ENCODE data around the gene GLCCI1.

Gene GLCCI1

DNA sequence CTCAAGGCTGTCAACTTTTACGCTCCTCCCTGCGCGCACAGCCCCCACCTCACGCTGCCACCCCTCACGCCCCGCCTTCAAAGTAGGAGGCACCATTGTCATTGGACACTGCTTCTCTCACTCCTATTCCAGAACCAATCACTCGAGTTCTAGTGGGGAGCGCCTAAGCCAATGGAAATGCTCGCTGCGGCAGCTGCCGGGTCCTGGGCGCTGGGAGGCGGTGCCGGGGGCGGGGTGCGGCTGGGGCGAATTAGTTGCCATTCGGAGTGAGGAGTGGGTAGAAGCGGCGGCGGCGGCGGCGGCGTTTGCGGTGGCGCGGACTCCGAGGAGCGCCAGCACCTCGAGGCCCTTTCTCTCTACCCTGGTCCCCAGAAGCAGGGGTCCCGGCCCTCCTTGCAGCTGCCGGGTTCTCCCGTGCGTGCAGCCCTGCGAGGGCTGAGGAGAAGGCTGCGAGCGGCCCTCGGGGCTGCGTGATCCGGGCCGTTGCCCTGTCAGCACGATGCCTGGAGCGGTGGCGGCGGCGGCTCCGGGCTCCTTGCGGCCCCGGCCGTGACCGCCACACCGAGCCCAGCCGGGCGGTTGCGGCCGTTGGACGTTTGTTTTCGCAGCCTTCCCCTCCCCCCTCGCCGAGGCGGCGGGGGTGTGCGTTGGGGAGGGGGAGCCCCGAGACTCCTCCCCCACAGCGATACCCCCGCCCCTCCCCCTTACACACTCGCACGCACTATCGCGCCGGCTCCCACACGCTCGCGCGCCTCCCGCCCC is at the start of gene GLCCI1:
Gene GLCCI1, plus strand, starts transcription at position 253 of the 762 bp plus-strand sequence. CDS start 555 bp downstream, outside the sequence.
- DNase-seq: peak; percentile 96

DNA sequence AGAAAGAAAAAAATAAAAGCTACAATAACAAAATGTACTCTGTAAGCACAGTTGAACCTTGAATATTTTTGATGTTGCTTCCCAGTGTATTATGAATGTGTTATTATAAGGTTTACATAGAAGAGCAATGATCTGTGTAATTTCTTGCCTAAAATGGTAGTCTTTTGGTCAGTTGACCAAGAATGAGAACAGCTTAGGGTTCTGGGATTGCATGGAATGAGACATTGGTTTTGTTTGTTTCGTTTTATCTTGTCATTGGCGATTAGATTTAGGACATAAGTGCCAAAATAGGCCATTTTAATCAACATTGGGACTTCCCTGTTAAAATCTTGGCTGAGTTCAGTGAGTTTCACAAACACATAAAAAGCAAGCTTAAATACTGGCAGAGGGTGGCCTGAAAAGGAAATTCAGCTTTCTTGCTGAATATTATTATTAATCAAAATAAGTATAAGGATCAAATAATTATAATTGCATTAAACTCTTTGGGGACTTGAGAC is 49.1 kb upstream of the GLCCI1 start:
- DNase-seq: no peak

DNA sequence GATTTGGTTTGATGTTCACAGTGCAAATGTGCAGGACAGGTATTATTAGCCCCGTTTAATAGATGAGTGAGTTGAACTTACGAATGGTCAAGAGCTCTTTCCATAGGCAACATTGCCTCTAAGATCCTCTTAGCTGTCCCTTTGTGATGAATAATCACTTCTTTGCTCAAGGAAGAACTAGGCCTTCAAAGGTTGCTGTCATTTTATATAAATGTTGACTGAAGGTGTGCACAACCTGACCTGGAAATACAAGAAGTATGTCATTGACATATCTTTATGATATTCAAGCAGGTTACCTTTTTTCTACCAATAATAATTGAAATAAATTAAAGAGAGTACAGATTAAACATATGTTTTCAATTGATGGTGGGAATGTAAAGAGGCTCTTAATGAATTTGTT is 48.5 kb upstream of the GLCCI1 start:
- DNase-seq: no peak

DNA sequence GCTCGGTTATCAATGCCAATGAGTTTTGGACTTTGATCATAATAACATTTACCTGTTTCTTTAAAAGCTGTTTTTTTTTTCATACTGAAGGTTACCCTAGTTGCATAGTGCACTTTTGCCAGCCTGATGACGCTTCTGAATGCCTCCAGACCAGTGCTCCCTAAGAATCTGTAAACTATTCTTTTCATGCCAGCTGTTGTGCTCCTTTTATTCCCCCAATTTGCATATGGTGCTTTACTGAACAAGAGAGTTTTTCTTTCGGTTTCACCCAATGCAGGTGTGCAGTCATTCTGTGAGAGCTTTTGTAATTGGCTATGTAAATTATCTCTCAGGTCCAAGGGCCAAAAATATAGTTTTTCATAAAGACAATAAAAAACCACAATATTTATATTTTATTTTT is 48.1 kb upstream of the GLCCI1 start:
- DNase-seq: no peak

DNA sequence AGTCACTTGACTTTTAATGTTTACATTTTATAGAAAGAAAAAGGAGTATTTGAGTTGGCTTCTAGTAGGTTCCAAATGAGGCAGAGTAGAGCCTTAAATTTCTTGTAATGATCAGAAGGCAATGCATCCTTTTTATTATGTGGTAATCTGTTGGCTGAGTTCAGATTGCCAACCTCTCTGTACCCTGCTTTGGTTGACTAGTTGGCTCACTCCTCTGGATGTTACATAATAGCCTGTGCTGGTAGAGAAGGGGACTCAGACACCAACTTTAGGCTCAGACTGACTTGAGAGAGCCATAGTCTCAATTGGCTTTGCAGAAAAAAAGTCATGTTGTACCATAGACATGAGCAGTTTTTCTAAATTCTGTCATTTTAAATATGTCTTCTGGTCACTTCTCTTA is 46.8 kb upstream of the GLCCI1 start:
- no peak for DNase-seq

DNA sequence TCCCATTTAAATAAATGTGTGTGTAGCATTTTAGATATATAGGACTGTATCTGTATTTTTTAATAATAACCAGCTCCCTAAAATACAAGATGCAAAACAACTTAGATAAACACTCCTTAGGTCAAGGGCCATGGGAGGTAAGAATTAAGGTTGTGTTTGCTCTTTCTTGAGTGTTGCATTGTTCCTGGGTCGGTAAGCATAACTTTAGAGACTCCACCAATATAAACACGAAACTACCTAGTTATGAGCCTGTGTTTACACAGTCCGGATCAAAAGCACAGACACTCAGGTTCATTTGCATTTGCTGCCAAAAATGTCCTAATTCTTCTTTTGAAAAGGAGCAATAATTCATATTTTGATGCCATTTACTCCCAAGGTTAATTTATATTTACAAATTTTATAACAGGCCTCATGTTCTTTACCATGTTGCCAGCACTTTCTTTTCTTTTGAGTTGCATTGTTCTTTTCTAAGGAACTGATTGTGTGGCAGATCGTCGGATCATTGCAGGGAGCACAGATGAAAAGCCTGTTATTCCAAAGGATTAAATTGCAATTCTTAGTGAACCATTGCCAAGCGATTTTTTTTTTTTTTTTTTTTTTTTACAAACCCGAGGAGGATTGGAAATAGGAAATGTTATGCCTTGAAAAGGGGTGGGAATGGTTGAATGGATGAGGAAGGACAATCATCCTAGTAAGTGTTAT is 45.8 kb upstream of the GLCCI1 start:
- DNase-seq: no peak

DNA sequence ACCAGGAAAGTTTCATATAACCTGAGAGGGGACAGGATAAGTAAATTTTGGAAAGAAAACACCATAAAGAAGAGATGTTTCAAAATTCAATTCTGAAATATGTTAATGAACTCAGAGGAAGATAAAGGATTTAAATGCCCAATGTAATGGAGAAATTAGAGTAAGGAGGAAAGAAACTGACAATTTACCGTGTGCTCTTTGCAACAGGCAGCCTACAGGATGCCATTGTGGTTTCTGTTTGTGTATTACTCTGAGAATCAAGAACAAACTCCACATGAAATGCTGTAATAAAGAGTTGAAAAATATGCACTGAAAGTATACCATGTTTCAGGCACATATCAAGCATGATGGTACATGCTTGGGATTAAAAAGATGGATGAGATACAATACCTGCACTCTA is 44.8 kb upstream of the GLCCI1 start:
- DNase-seq: no peak

DNA sequence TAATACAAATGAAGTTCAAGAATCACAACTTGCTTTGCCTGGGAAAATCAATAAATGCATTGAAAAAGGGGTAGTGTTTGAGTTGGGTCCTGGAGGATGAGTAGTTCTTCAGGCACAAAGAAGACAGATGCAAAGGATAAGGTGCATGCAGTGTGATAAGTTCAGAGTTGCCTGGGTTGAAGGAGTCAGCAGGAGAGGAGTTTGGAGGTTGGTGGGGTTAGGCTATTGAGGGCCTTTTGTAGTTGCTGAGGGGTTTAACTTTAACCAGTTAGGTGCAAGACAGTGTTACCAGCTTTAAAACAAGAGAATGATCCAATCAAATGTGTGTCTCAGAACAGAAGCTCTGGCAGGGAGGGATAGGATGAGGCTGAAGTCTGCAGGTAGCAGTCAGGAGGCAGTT is 44.3 kb upstream of the GLCCI1 start:
- DNase-seq: no peak

DNA sequence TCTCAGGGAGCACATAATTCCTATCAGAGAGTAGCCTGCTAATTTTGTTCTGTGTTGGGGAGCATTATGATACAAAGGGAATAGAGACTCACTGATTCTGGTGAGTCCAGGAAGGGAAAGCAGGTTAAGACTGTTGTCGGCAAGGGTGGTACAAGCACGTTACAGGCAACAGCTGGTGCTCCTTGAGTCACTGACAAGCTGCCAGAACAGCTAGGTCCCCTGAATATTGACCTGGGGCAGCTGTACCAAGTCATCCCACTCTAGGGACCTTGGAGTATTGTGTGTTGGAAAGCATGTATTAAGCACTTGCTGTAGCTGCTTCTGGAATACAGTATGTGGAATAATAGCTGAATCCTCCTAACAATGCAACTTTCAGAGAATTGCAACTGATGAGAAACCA is 37.0 kb upstream of the GLCCI1 start:
- no peak for DNase-seq

DNA sequence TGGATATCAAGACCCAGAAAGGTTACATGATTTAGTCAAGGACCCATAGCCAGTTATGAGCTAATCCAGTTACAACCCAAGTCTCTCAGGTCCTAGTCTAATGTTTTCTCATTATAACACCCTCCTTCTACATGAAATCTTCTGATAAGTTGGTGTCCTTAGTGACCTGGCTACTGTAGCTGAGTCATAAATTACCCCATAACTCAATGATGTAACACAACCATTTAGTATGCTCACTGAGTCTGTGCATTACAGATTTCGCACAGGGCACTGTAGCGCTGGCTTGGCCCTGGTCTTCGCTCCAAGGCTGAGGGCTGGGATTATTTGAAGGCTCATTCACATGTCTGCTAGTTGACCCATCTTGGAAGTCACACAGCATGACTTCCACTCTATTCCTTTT is 36.0 kb upstream of the GLCCI1 start:
- DNase-seq: no peak

DNA sequence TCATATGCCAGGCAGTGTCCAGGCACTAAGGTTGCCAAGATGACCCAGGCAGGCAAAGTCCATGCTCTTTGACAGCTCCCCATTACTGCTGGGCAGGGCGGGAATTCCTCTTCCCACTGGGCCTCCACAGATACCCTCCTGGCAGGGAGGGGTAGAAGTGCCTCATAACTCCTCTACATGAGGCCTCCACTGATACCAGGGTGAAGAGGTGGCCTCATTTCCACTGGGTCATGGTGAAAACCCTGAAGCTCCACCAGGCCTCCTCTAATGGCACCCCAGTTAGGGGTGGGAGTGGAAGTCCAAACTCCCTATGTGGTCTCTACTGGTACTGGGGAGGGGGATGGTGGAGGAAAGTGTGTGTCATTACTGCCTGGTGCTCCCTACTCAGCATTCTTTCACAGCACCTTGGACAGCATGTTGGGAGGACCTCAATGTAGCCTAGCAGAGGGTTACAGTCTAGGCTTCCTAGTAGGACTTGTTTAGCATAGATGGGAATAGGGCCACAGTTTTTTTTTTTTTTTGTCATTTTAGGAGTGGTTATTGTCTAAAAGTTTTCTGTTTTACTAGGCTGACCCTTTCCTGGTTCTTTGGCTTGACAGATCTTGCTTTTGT is 34.6 kb upstream of the GLCCI1 start:
- DNase-seq: no peak

DNA sequence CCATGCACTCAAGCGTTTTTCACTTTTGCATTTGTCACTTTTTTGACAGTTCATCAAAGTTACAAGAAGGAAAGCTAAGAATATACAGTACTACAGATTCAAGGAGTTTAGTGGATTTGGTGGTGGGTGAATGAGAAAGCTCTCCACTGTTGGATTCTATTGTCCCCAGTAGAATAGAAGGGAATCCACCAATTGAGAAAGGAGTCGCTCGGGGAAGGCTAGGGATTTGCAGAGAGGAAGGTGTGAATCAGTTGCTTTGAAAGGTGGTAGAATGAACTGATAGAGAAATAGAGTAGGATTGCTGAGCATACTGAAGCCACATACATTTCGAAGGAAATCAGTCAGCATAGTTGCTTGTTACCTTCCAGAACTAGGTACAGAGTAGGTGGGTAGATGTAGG is 33.7 kb upstream of the GLCCI1 start:
- no peak for DNase-seq

DNA sequence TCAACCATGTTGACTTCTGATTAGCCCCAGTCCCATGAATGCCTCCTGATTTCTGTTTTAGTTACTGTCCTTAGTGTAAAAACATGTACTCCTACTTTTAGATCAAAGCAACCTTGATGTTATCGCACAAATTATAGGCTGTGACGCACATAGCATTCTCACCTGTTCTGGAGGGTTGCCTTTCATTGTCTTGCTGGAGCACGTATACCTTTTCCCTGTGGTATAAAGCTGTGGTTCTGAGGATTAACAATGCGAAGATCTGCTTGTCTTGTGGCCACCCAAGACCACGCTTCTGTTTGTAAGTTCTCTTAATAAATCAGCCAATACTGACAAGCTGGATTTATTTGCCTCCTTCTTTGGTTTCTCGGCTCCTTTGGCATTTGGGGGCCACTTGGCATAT is 30.1 kb upstream of the GLCCI1 start:
- DNase-seq: no peak

DNA sequence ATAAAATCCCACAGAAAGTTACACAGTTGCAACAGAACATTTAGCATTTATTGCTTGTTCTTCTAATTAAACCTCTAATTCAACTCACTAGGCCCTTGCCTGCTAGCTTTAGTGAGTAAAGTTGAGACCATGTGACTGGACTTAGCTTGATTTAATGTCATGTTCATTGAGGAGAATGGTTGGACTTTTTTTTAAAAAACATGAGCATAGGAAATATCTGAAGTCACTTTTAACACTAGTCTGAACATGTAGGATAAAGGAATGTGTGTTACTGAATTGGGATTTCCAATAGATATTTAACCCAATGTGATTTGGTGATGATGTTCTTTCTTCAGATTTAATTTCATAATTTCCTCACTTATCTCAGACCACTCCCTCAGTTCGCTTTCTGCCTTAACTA is 24.6 kb upstream of the GLCCI1 start:
- no peak for DNase-seq

DNA sequence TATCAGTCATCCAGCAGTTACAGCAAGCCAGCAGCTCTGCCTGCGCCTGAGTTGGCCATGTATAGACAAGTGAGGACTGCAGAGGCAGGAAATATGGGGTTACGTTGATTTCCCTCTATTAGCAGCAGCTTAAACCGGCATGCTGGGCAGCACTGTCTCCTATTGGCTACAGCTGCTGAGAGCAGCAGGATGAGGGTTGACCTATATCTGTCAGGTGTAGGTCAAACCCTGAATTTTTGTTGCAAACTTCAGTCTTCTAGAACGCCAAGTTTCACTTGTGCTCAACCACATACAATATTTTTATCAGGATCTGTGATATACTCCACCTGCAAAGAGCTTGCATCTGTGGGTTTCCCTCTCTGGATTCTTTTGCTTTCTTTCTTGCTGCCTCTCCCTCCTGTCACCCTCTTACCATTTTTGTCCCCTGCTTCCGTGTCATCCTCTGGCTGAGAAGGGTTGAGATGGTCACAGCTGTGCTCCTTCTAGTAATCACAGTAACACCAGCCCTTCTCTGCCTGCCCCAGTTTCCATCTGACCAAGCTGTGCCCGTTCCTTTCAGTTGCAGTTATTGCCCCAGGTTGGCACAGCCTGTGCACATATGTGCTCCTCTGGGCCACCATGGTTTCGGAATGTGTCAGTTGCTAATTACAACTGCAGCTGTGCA is 23.8 kb upstream of the GLCCI1 start:
- DNase-seq: peak; percentile 40

DNA sequence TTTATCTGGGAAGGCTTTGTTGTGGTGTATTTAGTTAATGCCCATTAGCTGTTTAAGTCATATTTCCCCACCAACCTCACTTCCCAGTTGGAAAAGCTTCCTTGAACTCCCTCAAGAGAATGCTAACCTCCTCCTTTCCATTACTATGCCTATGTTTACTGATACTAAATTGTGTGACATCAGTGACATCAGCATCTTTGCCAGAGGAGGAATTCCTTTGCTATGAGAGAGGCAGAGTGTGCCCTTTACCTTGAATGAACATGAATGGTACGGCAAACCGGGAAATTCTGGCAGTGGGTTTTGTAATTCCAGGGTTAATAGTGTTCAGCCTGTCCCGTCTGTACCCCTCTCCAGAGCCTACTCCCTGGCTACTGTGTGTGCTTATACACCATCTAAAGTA is 22.1 kb upstream of the GLCCI1 start:
- no peak for DNase-seq

DNA sequence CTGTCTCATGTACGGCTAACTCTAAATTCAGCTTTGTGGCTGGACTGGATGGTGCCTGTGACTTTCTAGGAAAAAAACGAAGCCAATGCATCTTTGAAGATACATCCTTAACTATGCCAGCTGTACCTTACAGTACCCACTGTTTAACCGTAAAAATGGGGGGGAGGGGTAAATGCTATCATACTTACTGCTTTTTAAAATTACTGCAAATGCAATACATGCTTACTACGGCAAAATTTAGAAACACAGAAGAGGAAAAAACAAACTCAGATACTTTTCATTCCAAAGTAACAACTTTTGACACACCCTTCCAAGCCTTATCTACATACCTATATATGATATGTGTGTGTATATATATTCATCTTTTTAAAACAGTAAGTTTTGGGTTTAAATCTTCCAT is 20.4 kb upstream of the GLCCI1 start:
- DNase-seq: no peak

DNA sequence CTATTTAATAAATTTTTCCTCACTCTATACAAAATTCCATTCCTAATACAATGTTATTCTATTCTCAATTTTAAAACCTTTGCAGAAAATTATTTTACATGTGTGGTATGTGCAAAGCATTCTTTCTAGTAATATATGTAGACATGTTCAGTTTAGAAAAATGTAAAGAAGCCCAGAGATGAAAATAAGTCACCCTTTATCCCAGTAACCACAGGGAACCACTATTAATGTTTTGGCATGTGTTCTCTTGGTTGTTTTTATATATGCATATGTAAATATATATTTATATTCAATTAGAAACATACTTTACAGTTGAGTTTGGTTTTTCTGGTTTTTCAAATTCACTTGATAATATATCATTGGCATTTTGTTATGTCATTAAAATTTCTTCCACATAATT is 14.8 kb upstream of the GLCCI1 start:
- DNase-seq: no peak

DNA sequence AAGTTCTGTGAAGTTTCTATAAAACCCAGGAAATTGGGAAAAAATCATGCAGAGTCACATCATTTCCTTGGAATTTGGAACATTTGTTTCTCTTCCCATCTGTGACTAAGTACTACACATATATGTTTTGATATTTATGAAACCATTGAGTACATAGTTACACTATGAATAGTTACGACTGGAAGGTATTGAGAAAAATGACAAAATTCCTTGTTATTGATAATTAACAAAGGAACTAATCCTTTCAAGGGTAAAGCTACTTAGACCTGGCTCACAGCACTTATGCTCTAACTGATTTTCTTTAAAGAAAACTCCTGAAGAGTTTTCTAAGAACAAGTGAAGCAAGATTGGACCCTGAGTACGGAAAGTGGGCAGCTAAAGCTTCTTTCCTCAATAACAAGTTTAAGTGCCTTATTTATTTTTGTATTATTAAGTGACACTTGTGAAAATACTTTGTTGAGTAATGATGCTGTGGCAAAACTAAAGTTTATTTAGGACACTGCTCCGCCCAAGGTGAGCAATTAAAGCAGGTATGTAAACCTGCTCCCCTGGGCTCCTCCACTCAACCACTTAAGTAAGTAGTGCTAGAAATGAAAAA is 12.0 kb upstream of the GLCCI1 start:
- DNase-seq: no peak

DNA sequence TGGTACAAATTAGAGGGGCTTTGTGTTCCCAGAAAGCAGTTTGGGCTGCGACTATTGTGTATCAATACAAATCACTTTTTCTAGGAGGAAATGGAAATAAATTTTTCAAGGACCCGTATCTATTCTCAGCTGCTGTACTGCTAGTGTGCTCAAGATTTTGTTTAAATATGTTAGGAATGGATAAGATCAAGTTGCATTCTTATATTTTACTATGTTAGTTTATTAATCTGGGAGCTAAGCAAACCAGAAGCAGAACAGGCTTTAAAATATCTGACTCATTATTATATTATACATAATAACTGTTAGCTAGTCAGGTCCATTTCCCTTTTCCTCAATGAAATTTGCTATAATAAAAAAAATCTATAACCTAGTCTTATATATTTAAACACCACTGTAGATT is 11.1 kb upstream of the GLCCI1 start:
- no peak for DNase-seq

DNA sequence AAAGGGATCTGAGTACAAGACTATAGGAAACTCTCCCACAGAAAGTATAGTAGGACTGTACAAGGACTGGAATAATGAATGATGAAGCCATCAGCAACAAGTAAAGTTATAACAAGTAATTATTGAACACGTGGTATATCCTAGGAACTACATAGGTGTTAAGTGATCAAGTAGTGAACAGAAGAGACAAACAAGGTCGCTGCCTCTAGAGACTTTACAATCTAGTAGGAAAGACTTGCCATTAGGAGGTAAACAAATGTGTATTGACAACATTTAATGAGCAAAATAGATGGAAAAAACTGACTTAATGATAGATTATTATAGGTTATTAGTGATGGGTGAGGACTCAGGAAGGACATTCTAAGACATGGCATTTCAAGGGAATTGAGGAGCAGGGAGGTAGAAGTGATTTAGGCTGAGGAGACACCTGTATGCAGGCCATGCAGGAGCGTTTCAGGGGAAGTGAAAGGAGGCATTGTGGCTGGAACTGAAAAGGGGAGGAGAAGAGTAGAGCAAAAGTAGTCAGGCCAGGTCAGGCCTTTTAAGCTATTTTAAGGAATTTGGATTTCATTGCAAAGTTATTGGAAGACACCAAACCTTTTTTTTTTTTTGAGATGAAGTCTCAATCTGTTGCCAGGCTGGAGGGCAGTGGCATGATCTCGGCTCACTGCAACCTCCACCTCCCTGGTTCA is 8.5 kb upstream of the GLCCI1 start:
- no peak for DNase-seq

DNA sequence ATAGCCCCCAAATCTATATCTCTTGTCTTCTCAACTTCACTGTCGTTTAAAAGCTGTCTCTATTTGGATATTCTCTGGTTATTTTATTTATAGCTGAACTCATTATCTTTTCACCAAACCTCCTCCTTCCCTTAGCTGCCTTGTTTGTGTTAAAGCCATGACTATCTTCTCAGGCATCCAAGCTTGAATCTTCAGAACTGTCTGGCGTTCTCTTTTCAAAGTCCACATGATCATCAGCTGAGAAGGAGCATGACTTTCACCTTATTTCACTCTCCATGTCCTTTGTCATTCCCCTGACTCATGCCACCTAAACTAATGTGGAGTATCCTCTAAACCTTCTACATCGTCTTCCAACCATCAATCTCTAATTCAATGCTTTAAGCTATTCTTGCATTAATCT is 5.7 kb upstream of the GLCCI1 start:
- no peak for DNase-seq

DNA sequence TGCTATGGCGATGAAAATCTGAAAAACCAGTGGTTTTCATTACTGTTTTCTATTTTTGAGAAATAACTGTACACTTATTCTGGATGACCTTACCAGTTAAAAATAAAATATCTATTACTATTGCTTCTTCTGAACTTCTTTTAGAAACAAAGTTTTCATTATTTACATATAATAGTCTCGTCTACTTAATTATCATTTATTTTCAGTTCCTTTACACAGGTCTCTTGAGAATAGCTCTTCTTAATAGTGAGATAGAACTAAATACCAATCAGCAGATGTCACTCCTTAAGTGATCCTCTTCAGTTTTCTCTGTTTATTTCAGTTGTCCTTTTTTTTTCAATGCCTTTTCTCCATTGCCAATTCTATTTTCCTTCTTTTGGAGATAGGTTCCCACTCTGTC is 4.3 kb upstream of the GLCCI1 start:
- DNase-seq: no peak
